HG02884 (cell line): Measurements from ENCODE around the gene TMED6.

Source experiments
- ATAC-seq: cut with Tn5 transposase; IDR thresholded peaks from one replicate; pipeline ENCODE4 v1.9.1; 2021; ENCODE audit warnings: mild to moderate bottlenecking, moderate library complexity; ENCODE audit not compliant: unreplicated experiment

TMED6 gene

DNA sequence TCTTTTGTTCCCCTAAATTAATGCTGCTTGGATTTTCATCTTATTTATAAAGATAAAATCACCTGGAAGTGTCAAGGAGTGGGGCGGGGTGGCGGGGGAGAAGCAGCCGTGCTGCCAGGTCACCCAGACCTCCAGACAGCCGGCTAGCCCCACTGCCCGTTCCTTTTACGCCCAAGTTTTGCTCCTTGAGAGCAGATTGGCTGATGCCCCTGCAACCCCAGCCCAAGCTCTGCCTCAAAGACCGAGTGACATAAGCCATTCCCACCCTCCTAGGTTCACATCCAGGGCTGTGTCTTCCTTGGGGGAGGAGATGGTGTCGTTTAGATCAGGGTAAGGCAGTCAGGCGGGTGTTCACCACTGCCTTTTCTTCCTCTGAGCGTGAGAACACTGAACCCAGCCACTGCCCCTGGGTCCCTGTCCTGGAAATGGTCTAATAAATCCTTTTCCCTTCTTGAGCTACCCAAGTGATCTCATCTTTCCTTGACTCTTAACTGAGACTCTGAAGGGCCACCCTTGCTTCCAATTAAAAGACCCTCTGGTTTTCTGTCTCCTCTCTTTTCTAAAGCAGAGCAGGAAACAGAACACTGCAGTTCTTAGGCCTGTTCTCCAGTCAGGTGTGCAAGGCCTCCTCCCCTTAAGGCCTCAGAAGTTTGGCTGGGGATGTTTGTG, 26.9 kb downstream of the TMED6 start:
- no peak for ATAC-seq

DNA sequence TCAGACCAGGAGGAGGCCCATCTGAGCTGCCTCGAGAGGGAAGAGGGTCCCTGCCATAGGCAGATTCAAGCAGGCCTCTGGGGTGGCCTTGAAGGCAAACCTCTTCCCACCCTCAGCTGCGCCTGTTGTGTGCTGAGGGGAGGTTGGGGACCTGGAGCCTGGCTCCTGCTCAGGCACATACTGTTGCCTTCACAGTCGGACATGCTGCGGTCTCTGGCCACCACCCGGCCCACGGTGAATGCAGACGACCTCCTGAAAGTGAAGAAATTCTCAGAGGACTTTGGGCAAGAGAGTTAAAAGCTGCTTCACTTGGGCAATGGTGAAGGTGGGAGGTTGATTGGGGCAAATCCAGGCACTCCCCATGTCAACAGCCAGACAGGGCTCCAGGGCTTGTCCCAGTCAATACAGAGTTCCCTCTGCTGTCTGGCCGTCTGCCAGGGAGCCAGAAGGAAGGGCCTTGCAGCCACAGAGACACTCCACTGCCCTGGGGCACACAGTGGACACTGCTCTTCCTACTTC, 27.5 kb downstream of the TMED6 start:
- ATAC-seq = no peak

DNA sequence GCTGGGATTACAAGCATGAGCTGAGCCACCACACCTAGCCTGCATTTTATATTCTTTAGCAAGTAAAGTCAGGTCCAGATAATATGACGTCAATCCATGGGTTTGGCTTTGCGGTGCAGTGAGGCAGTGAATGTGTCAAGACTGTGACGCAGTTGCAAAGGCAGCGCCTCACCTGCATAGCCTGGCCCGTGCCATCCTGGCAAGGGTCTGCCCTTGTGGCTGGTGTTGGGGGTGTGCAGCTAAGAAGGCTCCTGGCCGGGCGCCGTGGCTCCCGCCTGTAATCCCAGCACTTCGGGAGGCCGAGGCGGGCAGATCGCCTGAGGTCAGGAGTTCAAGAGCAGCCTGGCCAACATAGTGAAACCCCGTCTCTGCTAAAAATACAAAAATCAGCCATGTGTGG, 28.2 kb downstream of the TMED6 start:
- no peak for ATAC-seq

DNA sequence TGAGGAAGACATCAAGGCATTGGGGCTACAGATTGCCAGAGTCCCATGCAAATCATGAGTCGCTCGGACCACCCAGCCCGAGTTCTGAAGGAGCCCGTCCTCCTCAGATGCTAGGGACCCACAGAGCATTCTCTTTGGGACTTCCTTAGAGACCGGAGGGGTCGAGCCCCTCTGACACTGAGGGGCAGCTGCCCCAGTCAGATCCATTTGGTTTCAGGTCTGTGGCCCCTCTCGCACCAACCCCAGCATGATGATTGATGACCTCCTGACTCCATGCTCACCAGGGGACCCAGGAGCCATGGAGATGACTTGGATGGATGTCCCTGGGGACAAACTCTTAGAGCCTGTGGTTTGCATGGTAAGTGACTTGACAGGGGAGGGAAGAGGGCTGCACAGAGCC, 29.2 kb downstream of the TMED6 start:
- no peak for ATAC-seq

DNA sequence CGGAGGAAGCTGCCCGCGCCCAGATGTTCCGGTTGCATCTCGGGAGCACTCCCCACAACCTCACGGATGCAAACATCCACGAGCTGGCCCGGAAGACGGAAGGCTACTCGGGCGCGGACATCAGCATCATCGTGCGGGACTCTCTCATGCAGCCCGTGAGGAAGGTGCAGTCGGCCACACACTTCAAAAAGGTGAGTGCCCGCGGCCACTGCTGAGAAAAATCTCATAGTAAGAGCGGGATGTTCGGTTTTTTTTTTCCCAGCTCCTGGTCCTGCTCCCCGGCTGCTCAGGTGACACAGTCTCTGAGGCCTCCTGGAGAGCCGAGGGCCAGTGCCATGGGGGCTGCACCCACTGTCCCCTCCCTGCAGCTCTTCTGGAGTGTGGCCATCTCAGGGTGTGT, 30.5 kb downstream of the TMED6 start:
- ATAC-seq = no peak

DNA sequence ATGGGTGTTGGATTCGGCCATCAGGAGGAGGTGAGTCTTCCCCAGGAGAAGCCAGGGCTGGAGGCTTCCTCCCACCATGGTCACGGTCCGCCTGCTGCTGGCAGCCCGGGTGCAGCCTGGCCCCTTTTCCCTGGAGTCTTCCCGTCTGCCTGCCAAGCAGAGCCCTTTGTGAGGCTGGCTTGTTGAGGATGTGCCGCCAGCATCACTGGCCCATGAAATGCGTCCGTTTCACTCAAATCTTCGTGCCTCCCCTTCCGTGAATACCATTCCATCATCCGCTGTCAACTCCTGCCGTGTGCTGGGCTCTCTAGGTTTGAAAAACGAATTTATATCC, 30.9 kb downstream of the TMED6 start:
- ATAC-seq = no peak

DNA sequence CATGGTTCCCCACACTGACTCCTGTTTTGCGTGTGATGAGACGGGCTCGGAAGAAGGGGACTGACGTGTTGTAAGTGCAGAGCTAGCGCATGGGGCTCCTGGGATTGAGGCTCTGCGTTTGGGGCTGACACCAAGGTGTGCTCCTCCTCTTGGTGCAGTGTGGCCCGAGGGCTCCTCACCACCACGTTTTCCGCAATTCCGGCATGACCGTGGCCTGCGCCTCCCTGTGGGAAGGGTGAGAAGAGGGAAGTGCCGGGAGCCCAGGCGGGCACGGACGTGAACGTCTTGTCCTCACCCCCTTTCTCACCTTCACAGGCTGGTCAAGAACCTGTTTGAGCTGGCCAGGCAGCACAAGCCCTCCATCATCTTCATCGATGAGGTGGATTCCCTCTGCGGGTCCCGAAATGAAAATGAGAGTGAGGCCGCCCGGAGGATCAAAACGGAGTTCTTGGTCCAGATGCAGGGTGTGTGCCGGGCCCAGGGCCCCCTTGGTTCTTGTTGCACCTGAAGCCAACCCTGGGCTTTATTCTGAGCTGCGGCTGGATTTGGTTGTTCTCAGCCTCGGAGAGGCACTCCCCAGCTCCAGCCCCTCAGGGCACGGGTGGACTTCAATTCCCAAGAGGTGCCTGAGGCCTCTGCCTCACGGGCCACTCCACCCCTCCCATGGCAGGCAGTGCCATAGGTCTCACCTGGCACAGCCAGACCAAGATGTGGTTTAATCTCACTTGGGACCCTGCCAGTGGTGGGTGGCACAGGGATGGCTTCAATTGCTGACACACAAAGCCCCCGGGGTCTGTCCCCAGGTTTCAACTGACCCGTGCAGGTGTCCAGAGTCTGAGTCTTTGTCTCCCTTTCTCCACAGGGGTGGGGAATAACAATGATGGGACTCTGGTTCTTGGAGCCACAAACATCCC, 31.5 kb downstream of the TMED6 start:
- ATAC-seq = no peak

DNA sequence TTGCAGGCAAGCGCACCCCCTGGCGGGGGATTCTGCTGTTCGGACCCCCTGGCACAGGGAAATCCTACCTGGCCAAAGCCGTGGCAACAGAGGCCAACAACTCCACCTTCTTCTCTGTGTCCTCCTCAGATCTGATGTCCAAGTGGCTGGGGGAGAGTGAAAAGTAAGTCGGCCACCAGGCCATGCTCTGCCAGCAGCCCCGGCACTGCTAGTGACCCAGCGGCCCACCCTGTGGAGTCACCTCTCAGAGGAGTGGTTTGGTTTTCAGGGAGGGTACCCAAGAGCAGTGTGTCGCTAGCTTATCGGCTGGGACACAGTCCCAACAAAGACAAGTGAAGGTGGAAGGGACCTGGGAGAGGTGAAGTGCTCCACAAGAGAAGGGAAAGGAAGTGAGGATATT, 32.2 kb downstream of the TMED6 start:
- no peak for ATAC-seq

DNA sequence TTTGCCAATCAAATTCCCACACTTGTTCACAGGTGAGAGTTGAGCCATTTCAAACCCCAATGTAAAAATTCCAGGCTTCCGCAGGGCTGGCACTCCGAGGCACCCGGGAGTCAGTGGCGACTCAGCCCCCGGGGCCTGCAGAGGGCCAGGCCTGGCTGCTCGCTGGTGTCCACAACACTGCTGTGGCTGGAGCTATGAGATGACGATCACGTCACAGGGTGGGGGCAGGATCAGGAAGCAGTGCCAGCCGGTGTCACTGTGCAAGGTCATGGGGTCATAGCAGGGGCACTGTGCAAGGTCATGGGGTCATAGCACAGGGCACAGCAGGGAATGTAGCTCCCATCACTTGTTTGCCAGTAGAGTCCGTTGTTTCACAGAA, 32.7 kb downstream of the TMED6 start:
- ATAC-seq = no peak

DNA sequence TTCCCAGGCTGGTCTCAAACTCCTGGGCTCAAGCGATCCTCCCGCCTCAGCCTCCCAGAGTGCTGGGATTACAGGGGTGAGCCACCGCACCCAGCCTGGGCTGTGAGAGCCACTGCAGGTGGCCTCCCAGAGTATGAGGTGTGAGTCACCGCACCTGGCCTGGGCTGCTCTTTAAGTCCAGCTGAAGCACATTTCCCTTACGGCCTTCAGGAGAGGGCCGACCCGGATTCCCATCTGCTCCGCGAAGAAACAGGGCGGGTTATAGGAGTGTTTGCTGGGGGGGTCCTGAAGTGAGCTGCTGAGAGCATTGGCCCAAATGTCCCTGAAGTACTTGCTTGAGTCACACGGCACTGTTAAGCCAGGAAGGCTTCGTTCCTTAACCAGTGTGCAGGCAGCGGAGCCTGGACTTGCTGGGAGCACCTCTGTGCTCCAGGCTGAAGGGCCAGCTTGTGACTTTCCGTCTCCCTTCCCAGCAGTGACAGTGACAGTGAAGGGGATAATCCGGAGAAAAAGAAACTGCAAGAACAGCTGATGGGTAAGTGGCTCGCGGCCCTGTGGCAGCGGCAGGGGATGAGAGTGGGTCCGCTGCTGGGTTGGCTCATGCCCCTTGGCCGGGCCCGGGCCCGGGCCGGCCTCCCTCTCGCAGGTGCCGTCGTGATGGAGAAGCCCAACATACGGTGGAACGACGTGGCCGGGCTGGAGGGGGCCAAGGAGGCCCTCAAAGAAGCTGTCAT, 33.2 kb downstream of the TMED6 start:
- ATAC-seq = no peak

DNA sequence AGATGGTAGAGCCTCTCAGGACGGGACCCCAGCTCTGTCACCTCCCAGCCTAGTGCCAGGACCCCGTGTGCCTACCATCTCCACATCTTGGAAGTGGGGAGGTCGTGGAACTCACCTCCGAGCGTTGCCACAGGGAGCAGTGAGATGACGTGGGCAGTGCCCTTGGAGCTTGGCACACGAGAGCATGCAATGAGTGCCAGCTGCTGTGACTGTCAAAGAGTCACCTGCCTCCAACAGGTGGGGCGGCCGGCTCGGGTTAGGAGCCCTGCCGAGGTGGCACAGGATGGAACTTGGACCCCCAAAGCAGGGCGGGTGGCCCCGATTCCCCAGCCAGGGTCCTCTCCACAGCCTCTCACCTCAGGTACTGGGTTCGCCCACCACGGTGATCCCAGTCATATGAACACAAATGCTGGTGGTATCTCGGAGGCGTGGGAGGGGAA, 35.0 kb downstream of the TMED6 start:
- ATAC-seq = no peak

DNA sequence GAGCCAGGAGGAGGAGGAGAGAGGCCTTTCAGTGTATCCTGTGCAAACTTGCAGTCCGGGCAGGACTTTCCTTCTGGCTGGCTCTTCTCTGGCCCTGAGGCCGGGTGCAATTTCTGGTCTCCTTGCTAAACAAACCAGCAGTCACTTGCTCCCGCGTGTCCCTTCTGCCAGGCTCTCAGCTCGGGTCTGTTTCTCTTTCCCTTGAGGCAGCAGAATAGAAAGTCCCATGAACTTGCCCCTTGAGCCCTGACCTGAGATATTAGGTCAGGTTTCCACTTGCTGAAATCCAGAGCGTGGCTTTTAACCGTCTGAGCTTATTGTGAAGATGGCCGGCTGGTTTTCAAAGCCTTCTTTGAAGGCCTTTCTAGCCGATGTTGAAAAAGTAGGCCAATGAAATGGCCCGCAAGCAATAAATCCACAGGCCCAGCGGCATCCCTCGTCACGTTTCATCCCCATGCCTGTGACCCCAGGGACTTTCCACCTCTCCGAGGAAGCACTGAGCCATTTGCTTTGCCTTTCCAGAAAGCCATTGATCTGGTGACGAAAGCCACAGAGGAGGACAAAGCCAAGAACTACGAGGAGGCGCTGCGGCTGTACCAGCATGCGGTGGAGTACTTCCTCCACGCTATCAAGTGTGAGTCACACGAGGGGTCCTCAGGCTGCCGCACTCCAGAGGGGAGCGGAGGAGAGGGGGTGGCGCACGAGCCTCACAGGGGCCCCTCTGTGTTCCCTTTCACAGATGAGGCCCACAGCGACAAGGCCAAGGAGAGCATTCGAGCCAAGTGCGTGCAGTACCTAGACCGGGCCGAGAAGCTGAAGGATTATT, 35.9 kb downstream of the TMED6 start:
- ATAC-seq = no peak

DNA sequence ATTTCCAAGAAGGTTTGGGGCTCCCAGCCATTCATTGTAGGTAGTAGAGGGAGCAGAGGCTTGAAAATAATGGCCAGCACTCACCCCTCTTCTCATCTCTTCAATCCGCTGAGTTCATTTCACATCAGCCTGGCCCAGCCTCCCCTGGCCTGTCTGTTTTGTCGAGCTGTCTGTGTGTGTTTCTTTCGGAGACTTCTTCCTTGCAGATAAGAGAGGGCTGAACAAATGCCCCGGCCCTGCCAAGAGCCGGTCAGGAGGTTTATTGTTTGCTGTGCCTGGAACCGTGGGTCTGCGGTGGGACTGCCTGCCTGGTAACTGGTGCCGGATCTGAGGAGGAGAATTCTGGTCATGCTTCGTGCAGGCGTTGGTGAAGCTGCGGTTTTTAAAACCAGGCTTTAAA, 37.1 kb downstream of the TMED6 start:
- ATAC-seq = no peak

DNA sequence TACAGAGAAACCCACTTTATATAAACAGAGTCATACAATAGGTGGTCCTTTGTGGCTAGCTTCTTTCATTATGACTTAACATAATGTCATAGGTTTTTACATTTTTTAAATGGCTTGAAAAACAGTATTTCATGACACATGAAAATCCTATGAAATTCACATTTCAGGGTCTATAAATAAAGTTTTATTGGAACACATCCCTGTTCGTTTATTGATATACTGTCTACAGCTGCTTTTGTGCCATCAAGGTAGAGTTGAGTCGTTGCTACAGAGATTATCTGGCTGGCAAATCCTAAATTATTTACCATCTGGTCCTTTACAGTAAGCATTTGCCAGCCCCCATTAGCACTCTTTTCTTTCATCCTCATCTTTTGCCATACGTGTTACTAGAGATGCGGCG, 38.1 kb downstream of the TMED6 start:
- ATAC-seq = no peak

DNA sequence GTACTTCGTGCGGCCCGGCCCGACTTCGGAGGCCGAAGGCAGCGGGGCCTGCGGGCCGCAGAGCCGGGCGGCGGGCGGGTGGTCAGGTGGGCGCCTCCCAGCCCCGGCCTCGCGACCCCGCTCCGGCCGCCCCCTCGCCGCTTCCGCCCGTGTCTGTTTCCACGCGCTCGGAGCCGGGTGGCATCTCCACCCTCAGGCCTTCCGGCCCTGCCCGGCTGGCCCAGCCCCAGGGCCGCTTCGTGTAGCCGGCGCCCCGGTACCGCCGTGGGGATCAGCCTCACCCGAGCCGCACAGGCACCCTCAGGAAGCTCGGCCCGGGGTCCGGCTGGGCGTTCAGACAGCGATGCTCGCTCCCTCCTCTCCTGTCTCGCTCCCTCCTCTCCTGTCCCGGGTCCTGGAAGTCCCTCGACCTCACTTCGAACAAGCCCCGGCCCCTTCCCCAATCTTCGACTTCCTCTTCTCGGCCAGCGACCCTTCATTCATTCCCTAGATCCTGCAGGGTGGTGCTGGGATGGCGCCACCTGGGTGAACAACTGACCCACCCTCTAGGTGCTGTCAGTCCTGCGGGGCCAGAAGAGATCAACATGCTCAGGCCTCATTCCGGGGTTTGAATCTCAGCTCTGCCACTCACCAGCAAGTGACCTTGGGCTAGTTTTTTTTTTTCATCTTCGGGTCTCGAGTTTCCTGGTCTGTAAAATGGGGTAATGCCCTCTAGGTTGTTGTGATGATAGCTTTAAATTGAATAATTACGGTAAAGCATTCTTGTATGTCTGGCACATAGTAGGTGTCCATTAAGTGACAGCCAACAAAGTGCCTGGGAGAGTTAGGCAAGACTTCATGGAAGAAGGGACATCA, 39.8 kb downstream of the TMED6 start:
- ATAC-seq = peak; percentile 40

DNA sequence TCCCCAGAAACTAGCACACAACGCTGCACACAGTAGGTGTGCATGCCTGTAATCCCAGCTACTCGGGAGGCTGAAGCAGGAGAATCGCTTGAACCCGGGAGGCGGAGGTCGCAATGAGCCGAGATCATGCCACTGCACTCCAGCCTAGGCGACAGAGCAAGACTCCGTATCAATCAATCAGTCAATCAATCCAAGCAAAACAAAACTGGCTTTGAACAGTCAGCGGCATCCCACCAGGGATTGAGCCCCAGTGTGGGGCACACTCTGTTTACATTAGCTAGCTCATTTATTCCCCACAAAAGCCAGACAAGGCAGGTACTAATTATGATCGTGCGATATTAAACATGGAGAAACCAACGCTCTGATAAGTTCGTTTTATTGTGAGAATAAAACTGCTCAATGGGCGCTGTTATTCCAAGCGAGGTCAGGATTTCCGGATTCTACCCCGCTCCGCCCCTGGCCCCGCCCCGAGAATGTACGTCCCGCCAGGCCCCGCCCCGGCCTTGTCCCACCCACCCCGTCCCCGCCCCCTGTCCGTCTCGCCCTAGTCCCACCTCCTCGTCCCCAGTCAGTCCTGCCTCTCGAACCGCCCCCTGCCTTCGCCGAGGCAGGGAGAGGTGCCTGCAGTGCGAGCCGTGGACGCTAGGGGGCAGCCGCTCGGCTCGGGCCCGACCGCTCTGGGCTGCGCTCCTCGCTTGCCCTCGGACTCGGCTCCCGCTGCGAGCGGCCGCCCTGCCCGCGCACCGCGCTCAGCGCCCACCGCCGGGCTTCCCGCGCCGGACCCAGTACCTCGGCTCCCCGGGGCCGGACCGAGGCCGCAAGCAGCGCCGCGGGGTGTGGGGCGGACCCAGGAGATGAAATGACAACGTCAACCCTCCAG, 40.7 kb downstream of the TMED6 start, which contains the start of gene VPS4A:
Gene VPS4A, plus strand, starts transcription at position 698 of the 880 bp plus-strand sequence. Its CDS starts 162 bp downstream, at position 860.
- ATAC-seq = peak; percentile 91

DNA sequence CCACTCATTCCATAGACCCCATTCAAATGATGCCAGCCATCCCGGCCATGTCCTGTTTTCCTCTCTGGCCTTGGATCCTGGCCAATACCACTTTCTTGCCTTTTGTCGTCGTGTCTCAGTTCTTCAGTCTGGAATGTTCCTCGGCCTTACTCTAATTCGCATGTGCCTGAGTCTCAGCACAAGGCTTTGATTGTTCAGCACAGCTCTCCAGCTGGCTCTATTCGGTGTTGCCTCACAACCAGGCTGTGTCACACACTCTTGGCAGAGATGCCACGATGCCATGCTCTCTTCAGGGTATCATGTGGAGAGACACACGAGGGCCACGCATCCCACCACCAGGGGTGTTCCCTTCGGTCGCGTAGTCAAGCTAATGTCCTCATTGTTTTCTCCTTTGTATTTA, 42.3 kb downstream of the TMED6 start:
- no peak for ATAC-seq

DNA sequence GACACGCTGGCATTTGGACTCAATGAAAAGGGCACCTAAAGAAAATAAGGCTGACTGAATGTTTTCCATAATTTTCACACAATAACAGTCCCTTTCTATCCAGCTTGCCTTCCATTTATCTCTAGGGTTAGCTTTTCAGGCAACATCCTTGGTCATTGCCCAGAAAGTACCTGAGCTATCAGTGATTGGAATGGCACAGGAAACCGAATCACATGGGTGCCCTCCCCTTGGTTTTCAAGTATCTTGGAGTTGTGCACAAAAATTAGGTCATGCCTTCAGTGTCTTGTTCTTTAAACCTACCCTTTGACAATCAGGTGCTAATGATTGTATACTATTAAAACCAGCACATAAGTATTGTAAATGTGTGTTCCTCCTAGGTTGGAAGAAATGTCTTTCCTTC, 43.7 kb downstream of the TMED6 start:
- ATAC-seq = no peak

DNA sequence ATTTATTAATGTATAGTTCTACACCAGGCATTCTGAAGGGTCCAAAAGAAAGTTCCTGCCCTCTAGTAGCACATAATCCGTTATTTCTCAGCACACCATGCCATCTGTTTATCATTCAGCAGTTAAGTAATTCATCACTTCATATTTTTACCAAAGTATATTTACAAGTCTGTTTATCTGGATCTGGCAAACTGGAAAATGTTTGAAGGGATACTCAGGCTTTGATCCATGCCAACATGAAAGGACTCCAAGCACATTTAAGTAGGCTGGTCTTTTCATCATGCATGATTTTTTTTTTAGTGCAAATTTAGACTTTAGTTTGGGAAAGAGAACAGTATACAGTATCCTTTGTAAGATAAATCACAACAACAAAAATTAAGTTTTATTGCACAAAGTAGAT, 44.5 kb downstream of the TMED6 start:
- no peak for ATAC-seq
